HepG2 (cell line): Measurements from ENCODE around the gene MIGA2. TPM values are rescaled to one million over a fixed set of nuclear protein-coding genes. Genes with fewer than 3 reads are reported as not detected.

Experiments used
- ATAC-seq: fragments of 200-7000 bp; cut with Tn5 transposase; 3 replicates; pipeline ENCODE4 v1.9.1; 2020; ENCODE audit warnings: mild to moderate bottlenecking, moderate library complexity
- BruUV-seq: library from RNA; stranded (reverse); fragments of 400-500 nt; replicated peaks from 2 replicates; lab custom pipeline; 2021; lab: Mats Ljungman, UMichigan
- CTCF ChIA-PET: fragments of 300-600 bp; formaldehyde crosslinking; extraction: SDS; loops from one replicate; lab custom pipeline; 2021; ENCODE audit warnings: low total read pairs, inconsistent platforms, low intra/inter-chr PET ratio; lab: Yijun Ruan, JAX
- POLR2A ChIA-PET: fragments of 350-600 bp; sonication (Branson Sonifier 250); formaldehyde crosslinking; loops from one replicate; lab custom pipeline; 2020; ENCODE audit warnings: antibody characterized with exemption, inconsistent platforms; lab: Yijun Ruan, JAX
- DNase-seq: peaks from one replicate; pipeline ENCODE4 v3.0.0-alpha.2; 2015; ENCODE audit warnings: low spot score
- FAIRE-seq: peaks from 3 replicates; lab custom pipeline; 2011; peaks lifted over from hg19 to GRCh38; lab: Jason Lieb, UNC
- H2AFZ ChIP-seq: one replicate; pipeline ENCODE4 v1.6.1; 2011; ENCODE audit warnings: low read length, inconsistent platforms
- H3K27ac ChIP-seq: fragments of 300-600 bp; 3 replicates; pipeline ENCODE4 v1.8.0; 2011; ENCODE audit warnings: mixed run types, mild to moderate bottlenecking, mixed read lengths, low read length, inconsistent platforms; ENCODE audit not compliant: insufficient read depth; ENCODE audit errors: extremely low read length
- H3K27me3 ChIP-seq, 2 experiments: fragments of 200-600 bp in 1 of 2; 2 replicates in 1 of 2; 3 replicates in 1 of 2; pipeline versions ENCODE4 v1.6.0 to v1.8.0; 2011; ENCODE audit warnings: low read length in 2 of 2, mild to moderate bottlenecking in 2 of 2, moderate library complexity in 2 of 2, inconsistent platforms in 1 of 2; ENCODE audit not compliant: insufficient read depth in 2 of 2, control insufficient read depth in 1 of 2
- H3K36me3 ChIP-seq, 2 experiments: fragments of 200-600 bp in 1 of 2; replicated peaks in 1 of 2; 2 replicates in 1 of 2; 3 replicates in 1 of 2; pipeline versions ENCODE4 v1.5.1 to v1.8.0; 2011; ENCODE audit warnings: low read length in 2 of 2, inconsistent platforms in 1 of 2; ENCODE audit not compliant: insufficient read depth in 2 of 2, control insufficient read depth in 1 of 2
- H3K4me1 ChIP-seq: 2 replicates; pipeline ENCODE4 v1.5.1; 2012; ENCODE audit warnings: low read length, inconsistent platforms; ENCODE audit not compliant: insufficient read depth
- H3K4me2 ChIP-seq: 2 replicates; pipeline ENCODE4 v1.6.0; 2011; ENCODE audit warnings: low read depth, low read length, inconsistent platforms
- H3K4me3 ChIP-seq, 3 experiments: fragments of 200-600 bp in 1 of 3; sonication (generic), shearing (Covaris generic) in 1 of 3; replicated peaks in 1 of 3; 2 replicates each; pipeline ENCODE4 v1.5.1; 2011 to 2016; ENCODE audit warnings: low read length in 3 of 3, inconsistent platforms in 2 of 3, low read depth in 2 of 3, mild to moderate bottlenecking in 2 of 3, control low read depth in 1 of 3, mixed read lengths in 1 of 3; ENCODE audit not compliant: insufficient read depth in 1 of 3
- H3K79me2 ChIP-seq: one replicate; pipeline ENCODE4 v1.6.1; 2011; ENCODE audit warnings: low read length, inconsistent platforms; ENCODE audit not compliant: insufficient read depth
- H3K9ac ChIP-seq: 2 replicates; pipeline ENCODE4 v1.6.0; 2011; ENCODE audit warnings: mild to moderate bottlenecking, low read depth, low read length, inconsistent platforms; ENCODE audit not compliant: insufficient read depth
- H3K9me3 ChIP-seq: 2 replicates; pipeline ENCODE4 v1.5.1; 2012; ENCODE audit warnings: mild to moderate bottlenecking, low read length
- H4K20me1 ChIP-seq: 2 replicates; pipeline ENCODE4 v1.6.0; 2011; ENCODE audit warnings: inconsistent platforms, mild to moderate bottlenecking, low read length, moderate library complexity; ENCODE audit not compliant: insufficient read depth
- BCL3 ChIP-seq: sonication (generic); formaldehyde crosslinking; IDR thresholded peaks from 2 replicates; pipeline ENCODE4 v1.5.1; 2020; ENCODE audit warnings: mild to moderate bottlenecking, missing genetic modification reagents, moderate library complexity
- SAP130 ChIP-seq: IDR thresholded peaks from 2 replicates; pipeline ENCODE4 v1.6.1; 2016; ENCODE audit warnings: low read depth
- THAP9 ChIP-seq: sonication (generic); formaldehyde crosslinking; IDR thresholded peaks from 2 replicates; pipeline ENCODE4; 2020; ENCODE audit warnings: missing genetic modification reagents, mild to moderate bottlenecking, borderline replicate concordance
- ZBTB34 ChIP-seq: sonication (generic); formaldehyde crosslinking; IDR thresholded peaks from 2 replicates; pipeline ENCODE4 v1.8.0; 2022; ENCODE audit warnings: mild to moderate bottlenecking, missing genetic modification reagents
- ZFP1 ChIP-seq: IDR thresholded peaks from 2 replicates; pipeline ENCODE4 v1.6.1; 2016
- ZNF101 ChIP-seq: sonication (generic); formaldehyde crosslinking; IDR thresholded peaks from 2 replicates; pipeline ENCODE4 v1.4.0; 2020; ENCODE audit warnings: mild to moderate bottlenecking, low read depth, missing genetic modification reagents, borderline replicate concordance
- ZNF33A ChIP-seq: sonication (generic); formaldehyde crosslinking; IDR thresholded peaks from 2 replicates; pipeline ENCODE4 v1.5.1; 2020; ENCODE audit warnings: missing genetic modification reagents, mild to moderate bottlenecking, moderate library complexity, borderline replicate concordance
- WGBS: methylation state at CpG from one replicate; pipeline ENCODE4 v1.1.6; 2017; ENCODE audit warnings: low lambda C conversion rate; 5-methylcytosine and 5-hydroxymethylcytosine counted together
- in situ Hi-C: cut with HindIII; loops from 2 replicates; pipeline ENCODE4 v1.10.0; 2017; ENCODE audit warnings: low pct_unique_long_range_greater_than_20kb; ENCODE audit not compliant: extremely low pct_ligation_motif_present
- intact Hi-C: fragments of 100-400 bp; cut with micrococcal nuclease; formaldehyde crosslinking; loops from one replicate; pipeline ENCODE4 v1.10.0; 2022; ENCODE audit not compliant: unreplicated experiment
- polyA plus RNA-seq, 8 experiments: library from polyadenylated mRNA; depleted of rRNA in 3 of 8; stranded (reverse) in 7 of 8; unstranded in 1 of 8; fragments of >200 nt; fragmentation: Illumina TruSeq in 4 of 8; extraction: Trizol in 4 of 8; gene quantifications; 2 replicates each; pipeline versions ENCODE4 v1.2.1 to v1.2.3, GENCODE V29; 2011 to 2016; ENCODE audit warnings: low read depth in 4 of 8, missing spikeins in 1 of 8, mixed read lengths in 1 of 8; ENCODE audit not compliant: insufficient read depth in 1 of 8
- total RNA-seq, 5 experiments: library from RNA; depleted of rRNA; stranded (reverse); fragments of >200 nt; fragmentation: Illumina TruSeq; extraction: Trizol; gene quantifications; 2 replicates each; pipeline ENCODE4 v1.2.3, GENCODE V29; 2016; ENCODE audit warnings: low read depth in 1 of 5

The MIGA2 gene
- total and polyA plus RNA-seq, 2 of the 13 experiments (the other 11 are each of a cell fraction or from before 2014, with no cell fraction given) = 10.8 to 17.1 TPM

- TF ChIP-seq THAP9 (CRISPR knock-in tag) = no peak
- no peak for TF ChIP-seq BCL3
- no peak for TF ChIP-seq ZFP1 (CRISPR knock-in tag)
Measured at GRCh38 chr9:129095908-129096307, 59.5 kb downstream of the MIGA2 start (continued).

- Histone ChIP-seq H3K27ac (no peak overlapping the region), H3K4me3 (no peak overlapping the region), H3K27me3 (no peaks in the 10 kb centered on the region), H4K20me1 (0 out of 2 replicates have a peak, but pooled peaks cover 2% of the 10 kb centered on the region), H3K4me2 (no peak overlapping the region), H2AFZ (no peak overlapping the region), H3K9ac (no peak overlapping the region), H3K36me3 (peaks cover 0 to 3% of the 10 kb centered on the region in 2 experiments; a peak in 3 of 5 replicates), H3K79me2 (no peaks in the 10 kb centered on the region), H3K9me3 (no peaks in the 10 kb centered on the region), H3K4me1 (peaks cover 9% of the 10 kb centered on the region)
- DNase-seq (no peak), ATAC-seq (no peak), FAIRE-seq (no peak)
- in situ Hi-C loops = no loop called here
- 93% methylated on average over 6 of the region's 16 CpGs for WGBS
- ChIA-PET POLR2A (interaction anchor here (1.1 to 1.6 kb wide), 2 partner anchors 12 to 17 kb away, joined by 4 to 5 read pairs; partner anchors contain the start of gene DOLPP1), CTCF (no interaction called here)
- no TSS peak for BruUV-seq
- TF ChIP-seq ZNF101 (no peak), SAP130 (CRISPR knock-in tag) (no peak), ZBTB34 (CRISPR knock-in tag) (no peak), ZNF33A (CRISPR knock-in tag) (no peak)
- intact Hi-C loops = no loop called here
Measured at GRCh38 chr9:129097671-129098306, 61.4 kb downstream of the MIGA2 start.
